Measurements from ENCODE around the gene TCP11. TPM values are rescaled to one million over a fixed set of nuclear protein-coding genes. Genes with fewer than 3 reads are reported as not detected.

TCP11 gene
- total and polyA plus RNA-seq, 4 donors, result 0.16 to 1.7 (median 0.56) TPM

DNA sequence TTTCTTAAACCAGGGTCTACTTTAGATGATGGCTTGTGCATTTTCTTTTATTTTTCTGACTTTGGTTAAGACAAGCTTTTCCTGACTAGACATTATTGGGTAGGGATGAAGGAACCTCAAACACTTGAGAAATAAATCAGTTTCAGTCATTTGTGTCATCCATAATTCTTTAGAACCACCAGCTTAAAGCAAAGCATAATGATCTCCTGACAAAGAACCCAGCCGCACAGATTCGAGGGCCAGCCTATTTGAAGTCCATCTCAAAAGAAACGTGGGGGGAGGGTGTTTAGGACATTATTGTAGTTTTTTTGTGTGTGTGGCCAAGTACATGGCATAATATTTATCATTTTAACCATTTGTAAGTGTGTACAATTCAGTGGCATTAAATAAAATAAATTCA lies 6.3 kb upstream of the TCP11 start:
- H3K9ac ChIP-seq (ENCODE audit: insufficient read depth in 1 of 2, low read length in 2 of 2), result no peak overlapping the region
- ATAC-seq (ENCODE audit: insufficient read depth, low FRiP score) (no peak), DNase-seq (no peak)
- H3K4me3 ChIP-seq, result no peak overlapping the region
- H3K36me3 ChIP-seq (ENCODE audit: control insufficient read depth in 4 of 4, insufficient read depth in 4 of 4, low read length in 4 of 4), result no peaks in the 10 kb centered on the region
- H3K9me3 ChIP-seq (ENCODE audit: control insufficient read depth in 4 of 4, insufficient read depth in 3 of 4, low read length in 3 of 4), result no peaks in the 10 kb centered on the region
- no peaks in the 10 kb centered on the region for H3K27me3 ChIP-seq (ENCODE audit: control insufficient read depth in 3 of 3, insufficient read depth in 3 of 3, low read length in 2 of 3)
- WGBS, 2 donors, result 84 to 88% methylated on average over 3 of the region's 3 CpGs
- TF ChIP-seq, protein P1, sequence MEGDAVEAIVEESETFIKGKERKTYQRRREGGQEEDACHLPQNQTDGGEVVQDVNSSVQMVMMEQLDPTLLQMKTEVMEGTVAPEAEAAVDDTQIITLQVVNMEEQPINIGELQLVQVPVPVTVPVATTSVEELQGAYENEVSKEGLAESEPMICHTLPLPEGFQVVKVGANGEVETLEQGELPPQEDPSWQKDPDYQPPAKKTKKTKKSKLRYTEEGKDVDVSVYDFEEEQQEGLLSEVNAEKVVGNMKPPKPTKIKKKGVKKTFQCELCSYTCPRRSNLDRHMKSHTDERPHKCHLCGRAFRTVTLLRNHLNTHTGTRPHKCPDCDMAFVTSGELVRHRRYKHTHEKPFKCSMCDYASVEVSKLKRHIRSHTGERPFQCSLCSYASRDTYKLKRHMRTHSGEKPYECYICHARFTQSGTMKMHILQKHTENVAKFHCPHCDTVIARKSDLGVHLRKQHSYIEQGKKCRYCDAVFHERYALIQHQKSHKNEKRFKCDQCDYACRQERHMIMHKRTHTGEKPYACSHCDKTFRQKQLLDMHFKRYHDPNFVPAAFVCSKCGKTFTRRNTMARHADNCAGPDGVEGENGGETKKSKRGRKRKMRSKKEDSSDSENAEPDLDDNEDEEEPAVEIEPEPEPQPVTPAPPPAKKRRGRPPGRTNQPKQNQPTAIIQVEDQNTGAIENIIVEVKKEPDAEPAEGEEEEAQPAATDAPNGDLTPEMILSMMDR (IDR thresholded peaks at IDR 0.05; ENCODE audit: control extremely low read depth, extremely low read depth), result no peak
- peaks cover 0 to 22% (median 4%) of the 10 kb centered on the region in 5 donors for H3K4me1 ChIP-seq (ENCODE audit: control insufficient read depth in 5 of 5, insufficient read depth in 5 of 5, low read length in 5 of 5)
- H3K27ac ChIP-seq (ENCODE audit: low read depth in 1 of 2, low read length in 1 of 2), result no peak overlapping the region

- TF ChIP-seq, protein P1 (IDR thresholded peaks at IDR 0.05; ENCODE audit: control extremely low read depth, extremely low read depth), result no peak
- no peak overlapping the region for H3K27ac ChIP-seq (ENCODE audit: low read depth in 1 of 2, low read length in 1 of 2)
- no peaks in the 10 kb centered on the region for H3K36me3 ChIP-seq (ENCODE audit: control insufficient read depth in 4 of 4, insufficient read depth in 4 of 4, low read length in 4 of 4)
- H3K9ac ChIP-seq (ENCODE audit: insufficient read depth in 1 of 2, low read length in 2 of 2), result no peak overlapping the region
- H3K4me1 ChIP-seq (ENCODE audit: control insufficient read depth in 5 of 5, insufficient read depth in 5 of 5, low read length in 5 of 5), result peaks cover 0 to 22% (median 4%) of the 10 kb centered on the region in 5 donors
- no peak overlapping the region for H3K4me3 ChIP-seq
- no peaks in the 10 kb centered on the region for H3K27me3 ChIP-seq (ENCODE audit: control insufficient read depth in 3 of 3, insufficient read depth in 3 of 3, low read length in 2 of 3)
- H3K9me3 ChIP-seq (ENCODE audit: control insufficient read depth in 4 of 4, insufficient read depth in 3 of 4, low read length in 3 of 4), result no peaks in the 10 kb centered on the region
- DNase-seq (no peak), ATAC-seq (ENCODE audit: insufficient read depth, low FRiP score) (no peak)
- 92 to 95% methylated on average over 3 of the region's 3 CpGs for WGBS, 2 donors
These were observed 5.9 kb upstream of the TCP11 start for GRCh38 chr6:35147026-35147425.

DNA sequence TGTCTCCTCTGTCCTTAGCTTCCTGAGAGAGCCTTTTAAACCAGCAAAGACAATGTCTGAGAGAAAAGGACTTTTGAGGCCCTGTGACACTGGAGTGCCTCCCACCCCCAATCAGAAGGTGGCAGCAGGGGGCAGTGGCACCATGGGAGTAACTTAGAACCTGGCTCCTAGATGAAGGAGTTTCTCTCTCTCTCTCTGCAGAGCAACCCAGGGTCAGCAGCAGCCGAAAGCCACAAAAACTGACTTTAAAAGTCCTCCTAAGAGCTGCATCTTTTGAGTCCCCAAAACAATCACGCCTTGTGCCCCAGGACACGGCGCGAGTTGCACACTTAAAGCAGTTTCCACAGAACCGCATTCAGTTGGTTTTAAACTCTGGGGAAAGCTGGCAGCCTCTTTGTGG lies 5.3 kb upstream of the TCP11 start:
- no peaks in the 10 kb centered on the region for H3K9me3 ChIP-seq (ENCODE audit: control insufficient read depth in 4 of 4, insufficient read depth in 3 of 4, low read length in 3 of 4)
- ATAC-seq (ENCODE audit: insufficient read depth, low FRiP score) (no peak), DNase-seq (peak; percentile 58 to 69 (median 65))
- no peaks in the 10 kb centered on the region for H3K36me3 ChIP-seq (ENCODE audit: control insufficient read depth in 4 of 4, insufficient read depth in 4 of 4, low read length in 4 of 4)
- H3K4me1 ChIP-seq (ENCODE audit: control insufficient read depth in 5 of 5, insufficient read depth in 5 of 5, low read length in 5 of 5), result peaks cover 0 to 22% (median 4%) of the 10 kb centered on the region in 5 donors
- no peaks in the 10 kb centered on the region for H3K27me3 ChIP-seq (ENCODE audit: control insufficient read depth in 3 of 3, insufficient read depth in 3 of 3, low read length in 2 of 3)
- no peak overlapping the region for H3K27ac ChIP-seq (ENCODE audit: low read depth in 1 of 2, low read length in 1 of 2)
- TF ChIP-seq, protein P1 (IDR thresholded peaks at IDR 0.05; ENCODE audit: control extremely low read depth, extremely low read depth), result peak; percentile 33
- H3K9ac ChIP-seq (ENCODE audit: insufficient read depth in 1 of 2, low read length in 2 of 2), result no peak overlapping the region
- WGBS, 2 donors, result 64 to 65% methylated on average over 6 of the region's 6 CpGs
- no peak overlapping the region for H3K4me3 ChIP-seq

DNA sequence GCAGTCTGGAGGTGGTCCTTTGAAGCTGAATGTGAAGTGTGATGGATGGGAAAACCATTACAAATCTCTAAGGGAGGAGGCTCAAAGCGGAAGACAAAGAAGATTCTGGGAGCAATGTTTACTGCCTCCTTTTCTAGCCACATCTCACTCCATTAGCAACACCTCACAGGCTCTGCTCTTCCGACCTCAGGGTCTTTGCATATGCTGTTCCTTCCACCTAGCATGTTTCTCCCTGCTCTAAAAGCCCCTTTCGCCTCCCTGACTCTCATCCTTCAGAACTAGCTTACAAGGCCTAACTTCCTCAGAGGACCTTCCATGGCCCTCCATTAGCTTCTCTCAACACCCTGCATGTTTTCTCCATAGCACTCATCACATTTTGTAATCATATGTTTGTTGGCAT lies 4.6 kb upstream of the TCP11 start:
- H3K27me3 ChIP-seq (ENCODE audit: control insufficient read depth in 3 of 3, insufficient read depth in 3 of 3, low read length in 2 of 3), result no peaks in the 10 kb centered on the region
- 90 to 94% methylated on average over 3 of the region's 3 CpGs for WGBS, 2 donors

More for the DNA sequence above, 4.6 kb upstream of the TCP11 start:
- H3K9me3 ChIP-seq (ENCODE audit: control insufficient read depth in 4 of 4, insufficient read depth in 3 of 4, low read length in 3 of 4), result no peaks in the 10 kb centered on the region
- DNase-seq (no peak), ATAC-seq (ENCODE audit: insufficient read depth, low FRiP score) (no peak)
- TF ChIP-seq, protein P1 (IDR thresholded peaks at IDR 0.05; ENCODE audit: control extremely low read depth, extremely low read depth), result no peak
- H3K4me1 ChIP-seq (ENCODE audit: control insufficient read depth in 5 of 5, insufficient read depth in 5 of 5, low read length in 5 of 5), result peaks cover 0 to 22% (median 4%) of the 10 kb centered on the region in 5 donors
- H3K4me3 ChIP-seq, result no peak overlapping the region
- no peak overlapping the region for H3K9ac ChIP-seq (ENCODE audit: insufficient read depth in 1 of 2, low read length in 2 of 2)
- no peaks in the 10 kb centered on the region for H3K36me3 ChIP-seq (ENCODE audit: control insufficient read depth in 4 of 4, insufficient read depth in 4 of 4, low read length in 4 of 4)
- no peak overlapping the region for H3K27ac ChIP-seq (ENCODE audit: low read depth in 1 of 2, low read length in 1 of 2)
